HCT116 (cell line): ENCODE data around the gene CLASP1. TPM values are rescaled to one million over a fixed set of nuclear protein-coding genes. Genes with fewer than 3 reads are reported as not detected.

Source experiments
- ATAC-seq: fragments of 200-7000 bp; cut with Tn5 transposase; 2 replicates; pipeline ENCODE4 v1.9.1; 2020; ENCODE audit warnings: mild to moderate bottlenecking, moderate library complexity
- BruUV-seq: library from RNA; stranded (reverse); fragments of 400-500 nt; replicated peaks from 2 replicates; lab custom pipeline; 2021; lab: Mats Ljungman, UMichigan
- CTCF ChIA-PET: fragments of 300-600 bp; sonication (Branson Sonifier 250); formaldehyde crosslinking; loops from one replicate; lab custom pipeline; 2021; ENCODE audit warnings: antibody characterized with exemption; lab: Charles Lee
- POLR2A ChIA-PET: fragments of 300-600, 350-600 bp; sonication (Branson Sonifier 250); formaldehyde crosslinking; loops from one replicate; lab custom pipeline; 2021; ENCODE audit warnings: antibody characterized with exemption; lab: Charles Lee
- RAD21 ChIA-PET, 2 experiments: fragments of 300-600 bp; sonication (Branson Sonifier 250); formaldehyde crosslinking; loops; one replicate each; lab custom pipeline; 2023; ENCODE audit warnings: low total read pairs in 2 of 2; ENCODE audit not compliant: uncharacterized antibody in 2 of 2, unreplicated experiment in 2 of 2, low non-redundant PET in 1 of 2; lab: Charles Lee
- DNase-seq: peaks from one replicate; pipeline ENCODE4 v3.0.0-alpha.2; 2010; ENCODE audit warnings: low read depth, low spot score
- H2AFZ ChIP-seq: fragments of 200-600 bp; shearing (Covaris generic), sonication (generic); 2 replicates; pipeline ENCODE4 v1.6.1; 2017; ENCODE audit warnings: low read depth, mixed run types, mixed read lengths, antibody characterized with exemption, low read length; ENCODE audit not compliant: poor library complexity, severe bottlenecking
- H3K27ac ChIP-seq: 2 replicates; pipeline ENCODE4 v1.5.1; 2012; ENCODE audit warnings: low read depth, low read length
- H3K27me3 ChIP-seq: fragments of 200-600 bp; sonication (generic); 2 replicates; pipeline ENCODE4 v1.6.1; 2016; ENCODE audit warnings: mixed run types, low read length, mixed read lengths; ENCODE audit not compliant: insufficient read depth
- H3K36me3 ChIP-seq, 2 experiments: fragments of 200-500 bp in 1 of 2; fragments of 200-600 bp in 1 of 2; sonication (Bioruptor generic) in 1 of 2; sonication (generic) in 1 of 2; 2 replicates each; pipeline versions ENCODE4 v1.5.1 to v1.6.1; 2014 to 2016; ENCODE audit warnings: low read length in 2 of 2, inconsistent platforms in 1 of 2, mixed read lengths in 1 of 2, mixed run types in 1 of 2; ENCODE audit not compliant: insufficient read depth in 2 of 2, control insufficient read depth in 1 of 2
- H3K4me1 ChIP-seq, 2 experiments: fragments of 200-600 bp in 1 of 2; sonication (generic) in 1 of 2; 2 replicates each; pipeline versions ENCODE4 v1.5.1 to v1.6.1; 2012 to 2017; ENCODE audit warnings: low read length in 2 of 2, inconsistent platforms in 1 of 2, mild to moderate bottlenecking in 1 of 2, mixed read lengths in 1 of 2, mixed run types in 1 of 2, moderate library complexity in 1 of 2; ENCODE audit not compliant: insufficient read depth in 2 of 2, control insufficient read depth in 1 of 2
- H3K4me2 ChIP-seq: fragments of 200-600 bp; sonication (generic); 2 replicates; pipeline ENCODE4 v1.6.1; 2017; ENCODE audit warnings: mixed run types, low read length, mixed read lengths
- H3K4me3 ChIP-seq, 2 experiments: fragments of 200-600 bp in 1 of 2; sonication (generic) in 1 of 2; replicated peaks in 1 of 2; 2 replicates each; pipeline ENCODE4 v1.5.1; 2011 to 2016; ENCODE audit warnings: low read length in 2 of 2, control low read depth in 1 of 2, low read depth in 1 of 2, mild to moderate bottlenecking in 1 of 2, mixed read lengths in 1 of 2, mixed run types in 1 of 2
- H3K79me2 ChIP-seq: fragments of 200-600 bp; sonication (generic); 2 replicates; pipeline ENCODE4 v1.6.1; 2017; ENCODE audit warnings: mild to moderate bottlenecking, mixed run types, low read length, moderate library complexity, mixed read lengths; ENCODE audit not compliant: insufficient read depth
- H3K9ac ChIP-seq: fragments of 200-600 bp; sonication (generic); 2 replicates; pipeline ENCODE4 v1.6.1; 2016; ENCODE audit warnings: low read length, mixed read lengths
- H3K9me2 ChIP-seq: fragments of 200-600 bp; sonication (generic), shearing (Covaris generic); 2 replicates; pipeline ENCODE4 v1.6.1; 2017; ENCODE audit warnings: mixed run types, mild to moderate bottlenecking, moderate library complexity; ENCODE audit not compliant: insufficient read depth
- H3K9me3 ChIP-seq, 2 experiments: fragments of 200-500 bp in 1 of 2; fragments of 200-600 bp in 1 of 2; sonication (Bioruptor generic) in 1 of 2; sonication (generic) in 1 of 2; 2 replicates each; pipeline ENCODE4 v1.6.1; 2014 to 2017; ENCODE audit warnings: low read length in 2 of 2, mixed read lengths in 2 of 2, inconsistent platforms in 1 of 2, low read depth in 1 of 2, mild to moderate bottlenecking in 1 of 2, mixed run types in 1 of 2, moderate library complexity in 1 of 2; ENCODE audit not compliant: control insufficient read depth in 1 of 2, insufficient read depth in 1 of 2
- H4K20me1 ChIP-seq: fragments of 200-600 bp; sonication (generic), shearing (Covaris generic); 2 replicates; pipeline ENCODE4 v1.6.1; 2017; ENCODE audit warnings: mixed run types, mild to moderate bottlenecking, moderate library complexity; ENCODE audit not compliant: insufficient read depth
- FOSL1 ChIP-seq: IDR thresholded peaks from 2 replicates; pipeline ENCODE4 v1.6.1; 2012; ENCODE audit warnings: low read depth
- REST ChIP-seq: IDR thresholded peaks from 2 replicates; pipeline ENCODE4 v1.6.1; 2012; ENCODE audit warnings: low read depth
- SRF ChIP-seq: IDR thresholded peaks from 2 replicates; pipeline ENCODE4 v1.6.1; 2012; ENCODE audit warnings: low read depth
- intact Hi-C: fragments of 100-400 bp; cut with micrococcal nuclease; formaldehyde crosslinking; loops from 2 replicates; pipeline ENCODE4 v1.10.0; 2022
- total RNA-seq: library from RNA; stranded (reverse); gene quantifications from one replicate; pipeline ENCODE4 v1.2.1, GENCODE V29; 2021; ENCODE audit not compliant: unreplicated experiment

Gene CLASP1
- total RNA-seq, 1 experiment from 2014 or later: 41.9 TPM

- H3K9me3 ChIP-seq: no peaks in the 10 kb centered on the region
- H3K4me3 ChIP-seq: no peak overlapping the region
- no peaks in the 10 kb centered on the region for H3K4me1 ChIP-seq
- H3K27me3 ChIP-seq: no peaks in the 10 kb centered on the region
- no peak overlapping the region for H3K9ac ChIP-seq
- BruUV-seq: no TSS peak
- ChIA-PET RAD21 (no interaction called here), POLR2A (no interaction called here), CTCF (no interaction called here)
- DNase-seq: no peak
- H3K27ac ChIP-seq: no peak overlapping the region
- intact Hi-C loops: no loop called here
- ATAC-seq: no peak
- H3K36me3 ChIP-seq: no peaks in the 10 kb centered on the region
- H3K4me2 ChIP-seq: no peak overlapping the region
- H3K79me2 ChIP-seq: peaks cover 34% of the 10 kb centered on the region
- no peak overlapping the region for H2AFZ ChIP-seq
- H3K9me2 ChIP-seq: no peaks in the 10 kb centered on the region
- TF ChIP-seq SRF: no peak
- TF ChIP-seq FOSL1: no peak
- H4K20me1 ChIP-seq: 0 out of 2 replicates have a peak, but pooled peaks cover 3% of the 10 kb centered on the region
These were observed 104.0 kb downstream of the CLASP1 start for GRCh38 chr2:121545257-121545656.

DNA sequence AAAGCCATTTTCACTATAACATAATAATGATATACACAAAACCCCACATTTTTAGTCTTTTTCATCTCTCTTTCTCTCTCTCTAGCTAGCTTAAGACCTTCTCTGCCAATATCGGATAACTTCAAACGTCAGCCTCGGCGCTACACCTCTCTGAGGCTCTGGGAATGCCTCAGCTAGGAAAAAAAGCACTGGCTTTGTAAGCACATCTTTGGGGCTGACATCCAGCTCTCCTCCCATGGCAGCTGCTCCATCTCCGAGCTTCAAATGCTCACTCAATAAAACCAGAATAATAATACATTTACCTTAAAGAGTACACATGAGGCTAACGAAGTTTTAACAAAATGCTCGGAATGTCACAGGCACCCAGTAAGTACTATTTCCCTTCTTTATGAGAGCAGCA, 107.8 kb downstream of the CLASP1 start:
- DNase-seq: no peak
- ChIA-PET CTCF (no interaction called here), RAD21 (interaction anchor here in 1 of 2 experiments (1.0 kb wide), 1 partner anchor 107 kb away, joined by 3 read pairs; no protein-coding TSS in a partner anchor), POLR2A (interaction anchor here (1.0 kb wide), 1 partner anchor 9 kb away, joined by 4 read pairs; no protein-coding TSS in a partner anchor)
- H3K27me3 ChIP-seq: no peaks in the 10 kb centered on the region
- intact Hi-C loops: no loop called here
- peaks cover 26% of the 10 kb centered on the region for H3K79me2 ChIP-seq
- no peak overlapping the region for H2AFZ ChIP-seq
- BruUV-seq: no TSS peak
- no peaks in the 10 kb centered on the region for H3K9me2 ChIP-seq
- H3K4me1 ChIP-seq: no peaks in the 10 kb centered on the region
- H3K4me3 ChIP-seq: no peak overlapping the region
- H3K4me2 ChIP-seq: no peak overlapping the region
- H3K9ac ChIP-seq: no peak overlapping the region
- no peaks in the 10 kb centered on the region for H3K36me3 ChIP-seq
- no peaks in the 10 kb centered on the region for H3K9me3 ChIP-seq
- no peak for TF ChIP-seq REST
- 0 out of 2 replicates have a peak, but pooled peaks cover 3% of the 10 kb centered on the region for H4K20me1 ChIP-seq
- no peak overlapping the region for H3K27ac ChIP-seq
- no peak for ATAC-seq
